PC-3 (cell line): ENCODE measurements around the gene DGLUCY. TPM values are rescaled to one million over a fixed set of nuclear protein-coding genes. Genes with fewer than 3 reads are reported as not detected.

ENCODE experiments used
- ATAC-seq: fragments of 200-7000 bp; cut with Tn5 transposase; 2 replicates; pipeline ENCODE4 v1.9.1; 2020; ENCODE audit warnings: mild to moderate bottlenecking, moderate library complexity
- BruUV-seq: library from RNA; stranded (reverse); fragments of 400-500 nt; replicated peaks from 2 replicates; lab custom pipeline; 2021; lab: Mats Ljungman, UMichigan
- CTCF ChIA-PET: fragments of 300-600 bp; sonication (Branson Sonifier 250); formaldehyde crosslinking; loops from one replicate; lab custom pipeline; 2022; ENCODE audit warnings: antibody characterized with exemption; lab: Charles Lee
- POLR2A ChIA-PET: fragments of 300-600 bp; sonication (Branson Sonifier 250); formaldehyde crosslinking; loops from one replicate; lab custom pipeline; 2022; ENCODE audit warnings: antibody characterized with exemption; ENCODE audit not compliant: unreplicated experiment; lab: Charles Lee
- DNase-seq: peaks from one replicate; pipeline ENCODE4 v3.0.0-alpha.2; 2015
- H2AFZ ChIP-seq: fragments of 300-600 bp; sonication (generic); 2 replicates; pipeline ENCODE4 v1.6.0; 2016; ENCODE audit warnings: antibody characterized with exemption, low read length
- H3F3A ChIP-seq: fragments of 300-600 bp; sonication (generic); one replicate; pipeline ENCODE4 v1.6.0; 2017; ENCODE audit warnings: antibody characterized with exemption, low read length, control low read depth, mild to moderate bottlenecking; ENCODE audit not compliant: unreplicated experiment
- H3K27ac ChIP-seq: fragments of 300-600 bp; sonication (generic); 2 replicates; pipeline ENCODE4 v1.5.1; 2016; ENCODE audit warnings: mild to moderate bottlenecking, low read length
- H3K27me3 ChIP-seq: fragments of 300-600 bp; sonication (generic); 2 replicates; pipeline ENCODE4 v1.6.1; 2016; ENCODE audit warnings: low read length, mixed read lengths
- H3K36me3 ChIP-seq: fragments of 300-600 bp; sonication (generic); 2 replicates; pipeline ENCODE4 v1.6.1; 2016; ENCODE audit warnings: low read depth, mixed run types, low read length, mixed read lengths
- H3K4me1 ChIP-seq: fragments of 300-600 bp; sonication (generic); 2 replicates; pipeline ENCODE4 v1.5.1; 2016; ENCODE audit warnings: low read length; ENCODE audit not compliant: insufficient read depth
- H3K4me2 ChIP-seq: fragments of 300-600 bp; sonication (generic); 2 replicates; pipeline ENCODE4 v1.6.0; 2016; ENCODE audit warnings: low read length
- H3K4me3 ChIP-seq: fragments of 300-600 bp; sonication (generic); 2 replicates; pipeline ENCODE4 v1.5.1; 2016; ENCODE audit warnings: mild to moderate bottlenecking, low read length, mixed read lengths
- H3K79me2 ChIP-seq: fragments of 300-600 bp; sonication (generic); 2 replicates; pipeline ENCODE4 v1.6.1; 2017; ENCODE audit warnings: low read length, mixed read lengths
- H3K9ac ChIP-seq: fragments of 300-600 bp; sonication (generic); 2 replicates; pipeline ENCODE4 v1.6.0; 2016; ENCODE audit warnings: mild to moderate bottlenecking, low read length
- H3K9me2 ChIP-seq: fragments of 300-600 bp; sonication (generic); replicated peaks from 2 replicates; pipeline ENCODE4 v1.6.1; 2016; ENCODE audit warnings: mixed run types, low read length, mixed read lengths
- H3K9me3 ChIP-seq: fragments of 300-600 bp; sonication (generic); 2 replicates; pipeline ENCODE4 v1.6.1; 2016; ENCODE audit warnings: low read length, mixed read lengths
- H4K20me1 ChIP-seq: fragments of 300-600 bp; sonication (generic); 2 replicates; pipeline ENCODE4 v1.6.1; 2016; ENCODE audit warnings: low read length, mixed read lengths
- CTCF ChIP-seq: fragments of 300-600 bp; sonication (generic); conservative IDR thresholded peaks from 2 replicates; pipeline ENCODE4 v1.5.1; 2017; ENCODE audit warnings: antibody characterized with exemption, low read depth, mild to moderate bottlenecking, low read length
- EZH2 ChIP-seq: fragments of 300-600 bp; sonication (generic); IDR thresholded peaks from one replicate; pipeline ENCODE4 v1.6.1; 2017; ENCODE audit warnings: antibody characterized with exemption, mild to moderate bottlenecking, low read length; ENCODE audit not compliant: unreplicated experiment
- EZH2phosphoT487 ChIP-seq: fragments of 300-600 bp; sonication (generic); IDR thresholded peaks from 2 replicates; pipeline ENCODE4 v1.6.1; 2018; ENCODE audit warnings: mild to moderate bottlenecking, antibody characterized with exemption, low read length, borderline replicate concordance
- intact Hi-C: fragments of 100-400 bp; cut with micrococcal nuclease; formaldehyde crosslinking; loops from 2 replicates; pipeline ENCODE4 v1.9.0; 2023
- total RNA-seq: library from RNA; depleted of rRNA; stranded (reverse); fragments of >200 nt; gene quantifications from 2 replicates; pipeline ENCODE4 v1.2.3, GENCODE V29; 2014

The DGLUCY gene
- total RNA-seq, 1 experiment from 2014 or later = 0.84 TPM

- BruUV-seq = no TSS peak
- ATAC-seq = no peak
- H3K4me2 ChIP-seq = no peak overlapping the region
- no peak overlapping the region for H2AFZ ChIP-seq
- no peaks in the 10 kb centered on the region for H3K9me3 ChIP-seq
- no peaks in the 10 kb centered on the region for H3F3A ChIP-seq
- no peak overlapping the region for H3K9ac ChIP-seq
- TF ChIP-seq EZH2 (no peak), CTCF (no peak), EZH2phosphoT487 (no peak)
- no peak overlapping the region for H3K27ac ChIP-seq
- ChIA-PET POLR2A (no interaction called here), CTCF (interaction anchor here (0.6 kb wide), 1 partner anchor 101 kb away, joined by 3 read pairs; no protein-coding TSS in a partner anchor)
- H3K79me2 ChIP-seq = no peaks in the 10 kb centered on the region
- H3K4me3 ChIP-seq = no peak overlapping the region
- intact Hi-C loops = no loop called here
- H3K4me1 ChIP-seq = no peaks in the 10 kb centered on the region
- no peaks in the 10 kb centered on the region for H3K9me2 ChIP-seq
- H4K20me1 ChIP-seq = no peaks in the 10 kb centered on the region
- H3K36me3 ChIP-seq = no peaks in the 10 kb centered on the region
- no peak for DNase-seq
- H3K27me3 ChIP-seq = no peaks in the 10 kb centered on the region
These were observed 28.4 kb downstream of the DGLUCY start for GRCh38 chr14:91142214-91142668.

- no TSS peak for BruUV-seq
- Histone ChIP-seq H3K36me3 (no peaks in the 10 kb centered on the region), H3K27me3 (no peaks in the 10 kb centered on the region), H3K9ac (no peak overlapping the region), H3F3A (no peaks in the 10 kb centered on the region), H3K27ac (no peak overlapping the region), H3K9me2 (no peaks in the 10 kb centered on the region), H3K4me2 (no peak overlapping the region), H3K79me2 (no peaks in the 10 kb centered on the region), H3K9me3 (no peaks in the 10 kb centered on the region), H2AFZ (no peak overlapping the region), H3K4me1 (no peaks in the 10 kb centered on the region; the same call in 1 of the 2 replicates), H4K20me1 (no peaks in the 10 kb centered on the region), H3K4me3 (no peak overlapping the region)
- DNase-seq (no peak), ATAC-seq (no peak)
- TF ChIP-seq EZH2phosphoT487 = no peak
- TF ChIP-seq CTCF = no peak
- no peak for TF ChIP-seq EZH2
- ChIA-PET POLR2A (no interaction called here), CTCF (no interaction called here)
- intact Hi-C loops = no loop called here
These were observed 30.0 kb downstream of the DGLUCY start for GRCh38 chr14:91143862-91144261.

GRCh38 chr14:91144425-91145145 lies 30.7 kb downstream of the DGLUCY start:
- no peak overlapping the region for H3K4me3 ChIP-seq
- ChIA-PET CTCF (no interaction called here), POLR2A (no interaction called here)

More at GRCh38 chr14:91144425-91145145, 30.7 kb downstream of the DGLUCY start:
- Histone ChIP-seq H3K27ac (no peak overlapping the region), H4K20me1 (no peaks in the 10 kb centered on the region), H3K9ac (no peak overlapping the region), H3K4me2 (no peak overlapping the region), H3K9me3 (no peaks in the 10 kb centered on the region), H3K9me2 (no peaks in the 10 kb centered on the region), H3K27me3 (no peaks in the 10 kb centered on the region), H3K79me2 (no peaks in the 10 kb centered on the region), H2AFZ (no peak overlapping the region), H3K4me1 (peaks cover 4% of the 10 kb centered on the region), H3K36me3 (no peaks in the 10 kb centered on the region), H3F3A (no peaks in the 10 kb centered on the region)
- intact Hi-C loops = no loop called here
- DNase-seq (peak; percentile 17), ATAC-seq (no peak)
- no TSS peak for BruUV-seq
- TF ChIP-seq CTCF (no peak), EZH2phosphoT487 (no peak), EZH2 (no peak)
